DND-41 (cell line): ENCODE data around the gene THBS3.

ENCODE experiments used
- EZH2 ChIP-seq: IDR thresholded peaks from 3 replicates; pipeline ENCODE4 v1.6.1; 2012; ENCODE audit warnings: borderline replicate concordance, low read depth, mild to moderate bottlenecking, moderate library complexity, low read length, inconsistent platforms; ENCODE audit not compliant: severe bottlenecking
- TF ChIP-seq, protein P1 (sequence below): IDR thresholded peaks from 2 replicates; pipeline ENCODE4 v1.5.1; 2012; ENCODE audit warnings: borderline replicate concordance, low read length, moderate library complexity, mild to moderate bottlenecking; ENCODE audit not compliant: poor library complexity, severe bottlenecking; ENCODE audit errors: extremely low read depth

DNA sequence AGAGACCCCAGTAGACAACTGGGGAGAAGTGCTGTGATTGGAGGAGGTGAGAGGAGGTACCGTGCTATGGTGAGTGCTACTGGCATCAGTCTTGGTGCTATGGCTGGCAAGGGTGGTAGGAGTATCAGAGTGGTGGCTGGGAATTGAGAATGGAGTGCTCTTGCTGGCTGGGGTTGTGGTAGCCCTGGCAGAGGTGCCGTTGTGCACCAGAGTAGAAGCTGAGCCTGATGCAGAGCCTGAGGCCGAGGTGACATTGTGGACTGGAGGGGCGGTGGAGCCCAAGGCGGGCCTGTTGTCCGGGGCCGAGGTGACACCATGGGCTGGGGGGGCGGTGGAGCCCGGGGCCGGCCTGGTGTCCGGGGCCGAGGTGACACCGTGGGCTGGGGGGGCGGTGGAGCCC is 19.4 kb downstream of the THBS3 start:
- TF ChIP-seq EZH2: no peak
- TF ChIP-seq, protein P1, sequence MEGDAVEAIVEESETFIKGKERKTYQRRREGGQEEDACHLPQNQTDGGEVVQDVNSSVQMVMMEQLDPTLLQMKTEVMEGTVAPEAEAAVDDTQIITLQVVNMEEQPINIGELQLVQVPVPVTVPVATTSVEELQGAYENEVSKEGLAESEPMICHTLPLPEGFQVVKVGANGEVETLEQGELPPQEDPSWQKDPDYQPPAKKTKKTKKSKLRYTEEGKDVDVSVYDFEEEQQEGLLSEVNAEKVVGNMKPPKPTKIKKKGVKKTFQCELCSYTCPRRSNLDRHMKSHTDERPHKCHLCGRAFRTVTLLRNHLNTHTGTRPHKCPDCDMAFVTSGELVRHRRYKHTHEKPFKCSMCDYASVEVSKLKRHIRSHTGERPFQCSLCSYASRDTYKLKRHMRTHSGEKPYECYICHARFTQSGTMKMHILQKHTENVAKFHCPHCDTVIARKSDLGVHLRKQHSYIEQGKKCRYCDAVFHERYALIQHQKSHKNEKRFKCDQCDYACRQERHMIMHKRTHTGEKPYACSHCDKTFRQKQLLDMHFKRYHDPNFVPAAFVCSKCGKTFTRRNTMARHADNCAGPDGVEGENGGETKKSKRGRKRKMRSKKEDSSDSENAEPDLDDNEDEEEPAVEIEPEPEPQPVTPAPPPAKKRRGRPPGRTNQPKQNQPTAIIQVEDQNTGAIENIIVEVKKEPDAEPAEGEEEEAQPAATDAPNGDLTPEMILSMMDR: no peak
